Neuronal stem cell (in vitro differentiated cells): ENCODE results near the gene LDHA.
"Not testable (repeated sequence)": the region's sequence is repeated elsewhere in the genome, so short reads cannot be mapped to it uniquely, and the experiment has no call there.

Experiments used
- DNase-seq: peaks from one replicate; pipeline ENCODE4 v3.0.0-alpha.2; 2013; ENCODE audit warnings: low spot score
- H2AFZ ChIP-seq: one replicate; pipeline ENCODE4 v1.6.1; 2013; ENCODE audit warnings: mild to moderate bottlenecking, low read length, inconsistent platforms
- H2AK5ac ChIP-seq: 2 replicates; pipeline ENCODE4 v1.6.1; 2013; ENCODE audit warnings: low read depth, mild to moderate bottlenecking, inconsistent platforms, low read length, moderate library complexity, mixed read lengths
- H2BK120ac ChIP-seq: 2 replicates; pipeline ENCODE4 v1.6.1; 2013; ENCODE audit warnings: low read depth, mild to moderate bottlenecking, inconsistent platforms, low read length, moderate library complexity, mixed read lengths
- H2BK12ac ChIP-seq: one replicate; pipeline ENCODE4 v1.6.1; 2013; ENCODE audit warnings: low read length, inconsistent platforms
- H2BK15ac ChIP-seq: 2 replicates; pipeline ENCODE4 v1.6.1; 2013; ENCODE audit warnings: mild to moderate bottlenecking, low read length, inconsistent platforms, mixed read lengths
- H2BK5ac ChIP-seq: one replicate; pipeline ENCODE4 v1.6.1; 2013; ENCODE audit warnings: inconsistent platforms, mild to moderate bottlenecking, low read length, moderate library complexity
- H3K14ac ChIP-seq: one replicate; pipeline ENCODE4 v1.6.1; 2013; ENCODE audit warnings: low read length, inconsistent platforms
- H3K18ac ChIP-seq: 2 replicates; pipeline ENCODE4 v1.6.1; 2013; ENCODE audit warnings: low read length, inconsistent platforms
- H3K23ac ChIP-seq: 2 replicates; pipeline ENCODE4 v1.6.1; 2013; ENCODE audit warnings: low read depth, mild to moderate bottlenecking, mixed read lengths, low read length, inconsistent platforms; ENCODE audit not compliant: poor library complexity
- H3K27ac ChIP-seq: replicated peaks from 3 replicates; pipeline ENCODE4 v1.5.1; 2013; ENCODE audit warnings: low read length, inconsistent platforms
- H3K27me3 ChIP-seq, 3 experiments: 2 replicates each; pipeline ENCODE4 v1.6.1; 2013; ENCODE audit warnings: low read length in 3 of 3, mild to moderate bottlenecking in 2 of 3, inconsistent platforms in 1 of 3, low read depth in 1 of 3, mixed read lengths in 1 of 3, moderate library complexity in 1 of 3; ENCODE audit not compliant: control insufficient read depth in 3 of 3, insufficient read depth in 3 of 3
- H3K36me3 ChIP-seq, 2 donors: replicated peaks in 1 of 2; 2 replicates each; pipeline ENCODE4 v1.6.1; 2013; ENCODE audit warnings: low read length in 2 of 2; ENCODE audit not compliant: control insufficient read depth in 2 of 2, insufficient read depth in 2 of 2
- H3K4ac ChIP-seq: 2 replicates; pipeline ENCODE4 v1.6.1; 2013; ENCODE audit warnings: inconsistent platforms, mild to moderate bottlenecking, low read length, moderate library complexity
- H3K4me1 ChIP-seq, 2 donors: 1 replicate in 1 of 2; 2 replicates in 1 of 2; pipeline ENCODE4 v1.6.1; 2013; ENCODE audit warnings: low read length in 2 of 2, low read depth in 1 of 2; ENCODE audit not compliant: control insufficient read depth in 2 of 2, insufficient read depth in 1 of 2
- H3K4me2 ChIP-seq: one replicate; pipeline ENCODE4 v1.6.1; 2013; ENCODE audit warnings: mild to moderate bottlenecking, low read length, inconsistent platforms; ENCODE audit not compliant: insufficient read depth, poor library complexity, severe bottlenecking
- H3K4me3 ChIP-seq, 2 donors: 2 replicates each; pipeline ENCODE4 v1.5.1; 2013; ENCODE audit warnings: low read length in 2 of 2, mild to moderate bottlenecking in 2 of 2, inconsistent platforms in 1 of 2, moderate library complexity in 1 of 2
- H3K79me1 ChIP-seq: one replicate; pipeline ENCODE4 v1.6.1; 2013; ENCODE audit warnings: low read depth, mild to moderate bottlenecking, inconsistent platforms, low read length, moderate library complexity
- H3K9ac ChIP-seq: one replicate; pipeline ENCODE4 v1.6.1; 2013; ENCODE audit warnings: mild to moderate bottlenecking, low read depth, low read length, inconsistent platforms; ENCODE audit not compliant: poor library complexity
- H3K9me3 ChIP-seq, 2 donors: replicated peaks in 1 of 2; 2 replicates each; pipeline versions ENCODE3 to v1.6.1; 2013; ENCODE audit warnings: low read length in 2 of 2, mild to moderate bottlenecking in 2 of 2, inconsistent platforms in 1 of 2, low read depth in 1 of 2, mixed read lengths in 1 of 2, moderate library complexity in 1 of 2; ENCODE audit not compliant: control insufficient read depth in 2 of 2, insufficient read depth in 1 of 2
- H4K8ac ChIP-seq: one replicate; pipeline ENCODE4 v1.6.1; 2013; ENCODE audit warnings: low read depth, mild to moderate bottlenecking, inconsistent platforms, low read length, moderate library complexity
- H4K91ac ChIP-seq: one replicate; pipeline ENCODE4 v1.6.1; 2013; ENCODE audit warnings: low read length, low read depth, mild to moderate bottlenecking, inconsistent platforms; ENCODE audit not compliant: poor library complexity
- WGBS, 2 donors: extraction: QIAGEN DNeasy Blood & Tissue Kit; methylation state at CpG; one replicate each; pipeline ENCODE4 v1.1.7; 2013; ENCODE audit warnings: missing lambda C conversion rate in 2 of 2, mixed read lengths in 1 of 2; ENCODE audit not compliant: insufficient read length in 2 of 2, insufficient replicate concordance in 1 of 2; ENCODE audit errors: extremely low coverage in 2 of 2; 5-methylcytosine and 5-hydroxymethylcytosine counted together

Gene LDHA

GRCh38 chr11:18397921-18398320 lies 3.6 kb downstream of the LDHA start:
- Histone ChIP-seq H3K9ac (no peak overlapping the region), H3K79me1 (no peaks in the 10 kb centered on the region), H4K91ac (no peak overlapping the region), H2BK5ac (no peak overlapping the region), H2BK120ac (no peak overlapping the region), H2AK5ac (no peak overlapping the region), H3K9me3 (no peaks in the 10 kb centered on the region), H3K18ac (no peak overlapping the region), H2AFZ (no peak overlapping the region), H2BK15ac (no peak overlapping the region), H3K36me3 (peaks cover 10 to 60% of the 10 kb centered on the region in 2 donors), H3K4me2 (no peak overlapping the region), H2BK12ac (no peak overlapping the region), H4K8ac (no peak overlapping the region), H3K23ac (no peak overlapping the region), H3K4me3 (no peak overlapping the region), H3K4ac (no peak overlapping the region), H3K27me3 (peaks cover 0 to 12% (median 0%) of the 10 kb centered on the region in 3 experiments), H3K14ac (no peak overlapping the region), H3K27ac (no peak overlapping the region), H3K4me1 (peaks cover 3 to 4% of the 10 kb centered on the region in 2 donors)
- no peak for DNase-seq
- no CpG with 5 or more reads among the region's 3 CpGs for WGBS, 2 donors

GRCh38 chr11:18401077-18401476 lies 6.7 kb downstream of the LDHA start:
- no CpG with 5 or more reads among the region's 9 CpGs for WGBS, 2 donors
- H3K4me2 ChIP-seq, H4K91ac ChIP-seq, H4K8ac ChIP-seq, H2AFZ ChIP-seq, H3K23ac ChIP-seq, H2BK15ac ChIP-seq, H3K27ac ChIP-seq, H3K4me1 ChIP-seq, H2BK12ac ChIP-seq, H2AK5ac ChIP-seq, DNase-seq, H3K9ac ChIP-seq, H3K18ac ChIP-seq, H3K79me1 ChIP-seq, H3K9me3 ChIP-seq, H3K14ac ChIP-seq, H3K4me3 ChIP-seq, H3K4ac ChIP-seq, H3K27me3 ChIP-seq, H2BK5ac ChIP-seq, H2BK120ac ChIP-seq: not testable (repeated sequence)
- peaks cover 13 to 91% of the 10 kb centered on the region in 2 donors for H3K36me3 ChIP-seq

GRCh38 chr11:18404062-18404461 lies 9.7 kb downstream of the LDHA start:
- WGBS, 2 donors = no CpG with 5 or more reads among the region's 4 CpGs

GRCh38 chr11:18407400-18407799 lies 13.0 kb downstream of the LDHA start:
- H2BK12ac ChIP-seq, H3K27ac ChIP-seq, H3K9me3 ChIP-seq, H3K4me3 ChIP-seq, H2BK15ac ChIP-seq, H3K27me3 ChIP-seq, H3K4ac ChIP-seq, H3K23ac ChIP-seq, H4K91ac ChIP-seq, H3K79me1 ChIP-seq, H3K14ac ChIP-seq, H2BK120ac ChIP-seq, H2AFZ ChIP-seq, H3K18ac ChIP-seq, H3K9ac ChIP-seq, H2BK5ac ChIP-seq, DNase-seq, H3K4me2 ChIP-seq, H3K4me1 ChIP-seq, H4K8ac ChIP-seq, H2AK5ac ChIP-seq: not testable (repeated sequence)
- peaks cover 3 to 63% of the 10 kb centered on the region in 2 donors for H3K36me3 ChIP-seq
- WGBS, 2 donors = no CpG with 5 or more reads among the region's 3 CpGs

More at GRCh38 chr11:18404062-18404461, 9.7 kb downstream of the LDHA start:
- no peak overlapping the region for H4K91ac ChIP-seq
- H3K4me1 ChIP-seq = no peaks in the 10 kb centered on the region
- H3K4me2 ChIP-seq = no peak overlapping the region
- H2BK15ac ChIP-seq = no peak overlapping the region
- no peaks in the 10 kb centered on the region for H3K27me3 ChIP-seq
- H3K4me3 ChIP-seq = no peak overlapping the region
- no peak overlapping the region for H3K9ac ChIP-seq
- H2BK120ac ChIP-seq = no peak overlapping the region
- no peak overlapping the region for H2AK5ac ChIP-seq
- no peak overlapping the region for H3K23ac ChIP-seq
- no peak overlapping the region for H3K27ac ChIP-seq
- peaks cover 9 to 96% of the 10 kb centered on the region in 2 donors for H3K36me3 ChIP-seq
- no peak overlapping the region for H3K18ac ChIP-seq
- no peak overlapping the region for H3K4ac ChIP-seq
- H3K14ac ChIP-seq = no peak overlapping the region
- DNase-seq = no peak
- no peak overlapping the region for H2AFZ ChIP-seq
- no peak overlapping the region for H2BK12ac ChIP-seq
- H3K79me1 ChIP-seq = no peaks in the 10 kb centered on the region
- H2BK5ac ChIP-seq = no peak overlapping the region
- H3K9me3 ChIP-seq = no peaks in the 10 kb centered on the region
- H4K8ac ChIP-seq = no peak overlapping the region
